MM.1S (cell line): ENCODE measurements around the gene ATXN1.

Experiments
- DNase-seq: peaks from one replicate; pipeline ENCODE4 v3.0.0-alpha.2; 2015
- H2AFZ ChIP-seq: fragments of 300-600 bp; sonication (generic); 2 replicates; pipeline ENCODE4 v1.6.0; 2016; ENCODE audit warnings: antibody characterized with exemption, low read length
- H3F3A ChIP-seq: fragments of 300-600 bp; sonication (generic); 2 replicates; pipeline ENCODE4 v1.6.1; 2016; ENCODE audit warnings: mild to moderate bottlenecking, antibody characterized with exemption, low read length, moderate library complexity, mixed read lengths; ENCODE audit not compliant: insufficient read depth
- H3K27ac ChIP-seq: fragments of 300-600 bp; sonication (generic); 2 replicates; pipeline ENCODE4 v1.5.1; 2016; ENCODE audit warnings: mild to moderate bottlenecking, low read length
- H3K27me3 ChIP-seq: fragments of 300-600 bp; sonication (generic); replicated peaks from 2 replicates; pipeline ENCODE4 v1.6.0; 2016; ENCODE audit warnings: low read length; ENCODE audit not compliant: insufficient read depth
- H3K36me3 ChIP-seq: fragments of 300-600 bp; sonication (generic); replicated peaks from 2 replicates; pipeline ENCODE4 v1.6.1; 2016; ENCODE audit warnings: mild to moderate bottlenecking, low read length, mixed read lengths; ENCODE audit not compliant: insufficient read depth
- H3K4me1 ChIP-seq: fragments of 300-600 bp; sonication (generic); 2 replicates; pipeline ENCODE4 v1.6.1; 2016; ENCODE audit warnings: low read length, mixed read lengths
- H3K4me2 ChIP-seq: fragments of 300-600 bp; sonication (generic); 2 replicates; pipeline ENCODE4 v1.6.0; 2016; ENCODE audit warnings: low read depth, low read length
- H3K4me3 ChIP-seq: fragments of 300-600 bp; sonication (generic); 2 replicates; pipeline ENCODE4 v1.5.1; 2016; ENCODE audit warnings: low read length, mixed read lengths
- H3K79me2 ChIP-seq: fragments of 300-600 bp; sonication (generic); 2 replicates; pipeline ENCODE4 v1.6.1; 2016; ENCODE audit warnings: mixed run types, low read length, mixed read lengths
- H3K9ac ChIP-seq: fragments of 300-600 bp; sonication (generic); 2 replicates; pipeline ENCODE4 v1.6.1; 2016; ENCODE audit warnings: low read length, mixed read lengths
- H3K9me2 ChIP-seq: fragments of 300-600 bp; sonication (generic); replicated peaks from 2 replicates; pipeline ENCODE4 v1.6.1; 2016; ENCODE audit warnings: mild to moderate bottlenecking, low read length, mixed read lengths; ENCODE audit not compliant: insufficient read depth
- H3K9me3 ChIP-seq: fragments of 300-600 bp; sonication (generic); replicated peaks from 2 replicates; pipeline ENCODE4 v1.6.1; 2016; ENCODE audit warnings: mild to moderate bottlenecking, low read length, mixed read lengths; ENCODE audit not compliant: insufficient read depth
- H4K20me1 ChIP-seq: fragments of 300-600 bp; sonication (generic); 2 replicates; pipeline ENCODE4 v1.6.1; 2016; ENCODE audit warnings: mild to moderate bottlenecking, low read length, moderate library complexity, mixed read lengths; ENCODE audit not compliant: insufficient read depth
- EZH2 ChIP-seq: fragments of 300-600 bp; sonication (generic); optimal IDR thresholded peaks from 2 replicates; pipeline ENCODE3; 2017; ENCODE audit warnings: low read depth, mild to moderate bottlenecking, antibody characterized with exemption, low read length, mixed read lengths
- EZH2phosphoT487 ChIP-seq: fragments of 300-600 bp; sonication (generic); IDR thresholded peaks from 2 replicates; pipeline ENCODE4 v1.6.1; 2018; ENCODE audit warnings: antibody characterized with exemption, low read length
- TF ChIP-seq, protein P1 (sequence below): fragments of 300-600 bp; sonication (generic); IDR thresholded peaks from 2 replicates; pipeline ENCODE4 v1.5.1; 2016; ENCODE audit warnings: antibody characterized with exemption, low read length, mixed read lengths

The ATXN1 gene

DNA sequence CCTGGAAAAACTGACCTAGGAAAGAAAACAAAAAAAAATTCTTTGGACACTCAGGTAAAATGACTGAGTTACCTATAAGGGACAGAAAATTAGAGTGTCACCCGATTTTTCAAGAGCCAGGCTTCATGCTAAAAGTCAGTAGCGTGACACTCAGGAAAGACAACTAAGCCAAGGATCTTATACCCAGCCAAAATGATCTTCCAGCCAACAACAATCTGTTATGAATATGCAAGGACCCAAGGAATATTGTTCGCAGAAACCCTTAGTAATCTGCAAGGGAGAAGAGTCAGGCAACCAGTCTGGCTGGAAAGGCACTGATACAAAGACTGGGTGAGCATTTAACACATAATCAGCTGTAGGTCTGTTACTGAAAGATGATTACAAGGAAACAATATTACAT, 319.2 kb downstream of the ATXN1 start:
- Histone ChIP-seq H3K4me3 (no peak overlapping the region), H2AFZ (no peak overlapping the region), H3K27ac (no peak overlapping the region), H3K36me3 (no peaks in the 10 kb centered on the region), H3K27me3 (no peaks in the 10 kb centered on the region), H3K9me2 (no peaks in the 10 kb centered on the region), H3K79me2 (no peaks in the 10 kb centered on the region), H3K9me3 (no peaks in the 10 kb centered on the region), H3K9ac (no peak overlapping the region), H3K4me2 (no peak overlapping the region), H3K4me1 (no peaks in the 10 kb centered on the region), H3F3A (no peaks in the 10 kb centered on the region), H4K20me1 (no peaks in the 10 kb centered on the region)
- no peak for DNase-seq
- TF ChIP-seq EZH2phosphoT487 (no peak), EZH2 (no peak)
- TF ChIP-seq, protein P1, sequence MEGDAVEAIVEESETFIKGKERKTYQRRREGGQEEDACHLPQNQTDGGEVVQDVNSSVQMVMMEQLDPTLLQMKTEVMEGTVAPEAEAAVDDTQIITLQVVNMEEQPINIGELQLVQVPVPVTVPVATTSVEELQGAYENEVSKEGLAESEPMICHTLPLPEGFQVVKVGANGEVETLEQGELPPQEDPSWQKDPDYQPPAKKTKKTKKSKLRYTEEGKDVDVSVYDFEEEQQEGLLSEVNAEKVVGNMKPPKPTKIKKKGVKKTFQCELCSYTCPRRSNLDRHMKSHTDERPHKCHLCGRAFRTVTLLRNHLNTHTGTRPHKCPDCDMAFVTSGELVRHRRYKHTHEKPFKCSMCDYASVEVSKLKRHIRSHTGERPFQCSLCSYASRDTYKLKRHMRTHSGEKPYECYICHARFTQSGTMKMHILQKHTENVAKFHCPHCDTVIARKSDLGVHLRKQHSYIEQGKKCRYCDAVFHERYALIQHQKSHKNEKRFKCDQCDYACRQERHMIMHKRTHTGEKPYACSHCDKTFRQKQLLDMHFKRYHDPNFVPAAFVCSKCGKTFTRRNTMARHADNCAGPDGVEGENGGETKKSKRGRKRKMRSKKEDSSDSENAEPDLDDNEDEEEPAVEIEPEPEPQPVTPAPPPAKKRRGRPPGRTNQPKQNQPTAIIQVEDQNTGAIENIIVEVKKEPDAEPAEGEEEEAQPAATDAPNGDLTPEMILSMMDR, result no peak

DNA sequence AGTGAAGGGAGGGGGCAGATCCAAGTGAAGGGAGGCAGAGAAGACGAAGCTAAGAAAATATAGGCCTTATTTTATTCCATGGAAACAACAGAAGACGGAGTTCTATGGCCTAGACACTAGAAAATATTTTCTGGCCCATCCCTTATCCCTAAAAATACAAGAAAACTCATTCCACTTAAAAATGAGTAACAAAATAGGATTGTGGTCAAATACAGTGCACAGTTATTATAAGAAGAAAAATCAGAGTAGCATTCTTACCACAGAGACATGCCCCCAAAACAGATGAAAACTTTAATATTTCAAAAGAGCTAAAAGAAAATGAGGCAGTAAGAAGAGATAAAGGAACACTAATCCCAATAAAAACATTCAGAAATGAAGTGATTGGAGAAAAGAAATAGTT, 320.0 kb downstream of the ATXN1 start:
- Histone ChIP-seq H3K27me3 (no peaks in the 10 kb centered on the region), H3K27ac (no peak overlapping the region), H3K4me3 (no peak overlapping the region), H3K4me2 (no peak overlapping the region), H3K36me3 (no peaks in the 10 kb centered on the region), H3K4me1 (no peaks in the 10 kb centered on the region), H3K9ac (no peak overlapping the region), H2AFZ (no peak overlapping the region), H3K79me2 (no peaks in the 10 kb centered on the region), H4K20me1 (no peaks in the 10 kb centered on the region), H3F3A (no peaks in the 10 kb centered on the region), H3K9me2 (no peaks in the 10 kb centered on the region), H3K9me3 (no peaks in the 10 kb centered on the region)
- DNase-seq, result no peak
- TF ChIP-seq, protein P1, result no peak
- TF ChIP-seq EZH2phosphoT487 (no peak), EZH2 (no peak)

DNA sequence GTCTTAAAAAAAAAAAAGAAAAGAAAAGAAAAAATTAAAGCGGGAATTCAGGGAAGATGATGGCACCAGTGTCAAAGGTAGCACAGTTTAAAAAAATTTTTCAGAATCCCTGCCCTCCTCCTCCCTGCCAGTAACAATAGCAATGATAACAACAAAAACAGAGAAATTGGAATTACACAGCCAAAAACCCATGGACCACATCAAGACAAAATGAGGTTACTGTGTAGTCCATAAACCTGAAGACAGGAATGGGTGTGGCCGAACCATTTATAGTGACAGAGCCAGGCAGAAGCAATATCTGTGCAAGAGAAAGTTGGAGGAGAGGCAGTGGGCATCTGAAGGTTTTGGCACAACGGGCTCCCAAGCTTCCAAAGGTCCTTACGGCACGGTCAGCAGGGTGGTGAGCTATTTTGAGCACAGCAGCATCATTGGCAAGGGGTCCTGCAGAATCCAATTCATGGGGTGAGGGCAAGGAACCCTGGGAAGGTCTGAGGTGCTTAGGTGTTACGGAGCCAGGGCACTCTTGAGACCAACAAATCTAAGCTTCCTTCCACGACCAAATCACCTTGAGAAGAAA, 320.5 kb downstream of the ATXN1 start:
- Histone ChIP-seq H3K4me2 (no peak overlapping the region), H3K27ac (no peak overlapping the region), H3K9me3 (no peaks in the 10 kb centered on the region)

More for the DNA sequence above, 320.5 kb downstream of the ATXN1 start:
- Histone ChIP-seq H3K4me1 (no peaks in the 10 kb centered on the region), H3K4me3 (no peak overlapping the region), H3K36me3 (no peaks in the 10 kb centered on the region), H3K9me2 (no peaks in the 10 kb centered on the region), H2AFZ (no peak overlapping the region), H3K9ac (no peak overlapping the region), H3K79me2 (no peaks in the 10 kb centered on the region), H4K20me1 (no peaks in the 10 kb centered on the region), H3K27me3 (no peaks in the 10 kb centered on the region), H3F3A (no peaks in the 10 kb centered on the region)
- DNase-seq, result no peak
- TF ChIP-seq EZH2, result no peak
- TF ChIP-seq EZH2phosphoT487, result no peak
